Neural cell (in vitro differentiated cells): ENCODE data around the gene GBE1. TPM values are rescaled to one million over a fixed set of nuclear protein-coding genes. Genes with fewer than 3 reads are reported as not detected.

Experiments used
- H2AFZ ChIP-seq: fragments of 200-600, 300-800 bp; sonication (generic), shearing (Covaris generic); 2 replicates; pipeline ENCODE4 v1.6.0; 2014; ENCODE audit warnings: low read depth, mild to moderate bottlenecking, antibody characterized with exemption, low read length, moderate library complexity
- H3F3A ChIP-seq: fragments of 200-600 bp; shearing (Covaris generic); 2 replicates; pipeline ENCODE4 v1.6.1; 2016; ENCODE audit warnings: mild to moderate bottlenecking, moderate library complexity, mixed read lengths, antibody characterized with exemption, low read length; ENCODE audit not compliant: insufficient read depth, poor library complexity, severe bottlenecking
- H3K27ac ChIP-seq: fragments of 200-600, 300-800 bp; sonication (generic), shearing (Covaris generic); 2 replicates; pipeline ENCODE4 v1.5.1; 2014; ENCODE audit warnings: mild to moderate bottlenecking, low read length, moderate library complexity
- H3K27me3 ChIP-seq: fragments of 300-800, 200-600 bp; sonication (generic), shearing (Covaris generic); 2 replicates; pipeline ENCODE4 v1.6.0; 2014; ENCODE audit warnings: mild to moderate bottlenecking, low read depth, low read length, moderate library complexity; ENCODE audit not compliant: insufficient read depth
- H3K36me3 ChIP-seq: fragments of 300-800, 200-600 bp; sonication (generic), shearing (Covaris generic); 2 replicates; pipeline ENCODE4 v1.5.1; 2014; ENCODE audit warnings: mild to moderate bottlenecking, antibody characterized with exemption, low read length, moderate library complexity; ENCODE audit not compliant: insufficient read depth
- H3K4me2 ChIP-seq: fragments of 300-800, 200-600 bp; sonication (generic), shearing (Covaris generic); 2 replicates; pipeline ENCODE4 v1.6.0; 2014; ENCODE audit warnings: mild to moderate bottlenecking, low read length
- H3K4me3 ChIP-seq: fragments of 300-800, 200-600 bp; sonication (generic), shearing (Covaris generic); 2 replicates; pipeline ENCODE4 v1.5.1; 2014; ENCODE audit warnings: mild to moderate bottlenecking, low read length, moderate library complexity
- H3K79me2 ChIP-seq: fragments of 200-600 bp; shearing (Covaris generic); replicated peaks from 2 replicates; pipeline ENCODE4 v1.6.0; 2014; ENCODE audit warnings: mild to moderate bottlenecking, low read length, moderate library complexity; ENCODE audit not compliant: insufficient read depth
- H3K9ac ChIP-seq: fragments of 300-800, 200-600 bp; sonication (generic), shearing (Covaris generic); 2 replicates; pipeline ENCODE4 v1.6.1; 2016; ENCODE audit warnings: mild to moderate bottlenecking, low read length, mixed read lengths
- H3K9me2 ChIP-seq: fragments of 200-600 bp; shearing (Covaris generic); 2 replicates; pipeline ENCODE4 v1.6.1; 2016; ENCODE audit warnings: mild to moderate bottlenecking, low read length, mixed read lengths; ENCODE audit not compliant: insufficient read depth
- H3K9me3 ChIP-seq: fragments of 200-600, 300-800 bp; sonication (generic), shearing (Covaris generic); 2 replicates; pipeline ENCODE4 v1.6.1; 2016; ENCODE audit warnings: mild to moderate bottlenecking, mixed run types, low read length, moderate library complexity, mixed read lengths
- H4K20me1 ChIP-seq: fragments of 200-600 bp; shearing (Covaris generic); 2 replicates; pipeline ENCODE4 v1.6.1; 2016; ENCODE audit warnings: mild to moderate bottlenecking, mixed run types; ENCODE audit not compliant: insufficient read depth
- CTCF ChIP-seq: fragments of 450-650 bp; IDR thresholded peaks from 2 replicates; pipeline ENCODE4 v1.5.1; 2014; ENCODE audit warnings: antibody characterized with exemption, mild to moderate bottlenecking, moderate library complexity; ENCODE audit not compliant: poor library complexity, severe bottlenecking
- EP300 ChIP-seq: fragments of 450-650 bp; conservative IDR thresholded peaks from 2 replicates; pipeline ENCODE4 v1.6.1; 2014; ENCODE audit warnings: antibody characterized with exemption, mild to moderate bottlenecking, moderate library complexity; ENCODE audit not compliant: poor library complexity, severe bottlenecking
- EZH2 ChIP-seq: fragments of 200-600, 300-800 bp; shearing (Covaris generic), sonication (generic); IDR thresholded peaks from 2 replicates; pipeline ENCODE4 v1.6.1; 2014; ENCODE audit warnings: antibody characterized with exemption, low read length, borderline replicate concordance, mild to moderate bottlenecking; ENCODE audit not compliant: insufficient read depth, poor library complexity, severe bottlenecking
- MXI1 ChIP-seq: fragments of 450-650 bp; conservative IDR thresholded peaks from 2 replicates; pipeline ENCODE4 v1.6.1; 2014; ENCODE audit warnings: antibody characterized with exemption, mild to moderate bottlenecking; ENCODE audit not compliant: poor library complexity, severe bottlenecking
- POLR2AphosphoS5 ChIP-seq: IDR thresholded peaks from 2 replicates; pipeline ENCODE4 v1.6.1; 2012
- RAD21 ChIP-seq: fragments of 450-650 bp; conservative IDR thresholded peaks from 2 replicates; pipeline ENCODE4 v1.6.1; 2014; ENCODE audit warnings: antibody characterized with exemption, mild to moderate bottlenecking, moderate library complexity
- SMC3 ChIP-seq: fragments of 450-650 bp; conservative IDR thresholded peaks from 2 replicates; pipeline ENCODE4 v1.6.1; 2014; ENCODE audit warnings: antibody characterized with exemption, mild to moderate bottlenecking, moderate library complexity; ENCODE audit not compliant: poor library complexity
- TAF1 ChIP-seq: IDR thresholded peaks from 2 replicates; pipeline ENCODE4 v1.6.1; 2012; ENCODE audit warnings: low read depth
- polyA plus RNA-seq: library from polyadenylated mRNA; depleted of rRNA; stranded (reverse); fragments of >200 nt; gene quantifications from 2 replicates; pipeline ENCODE4 v1.2.3, GENCODE V29; 2014
- TF ChIP-seq, protein P1 (sequence below): IDR thresholded peaks from 2 replicates; pipeline ENCODE4 v1.6.1; 2012; ENCODE audit warnings: borderline replicate concordance

Gene GBE1
- polyA plus RNA-seq, 1 donor from 2014 or later = 2.4 TPM

DNA sequence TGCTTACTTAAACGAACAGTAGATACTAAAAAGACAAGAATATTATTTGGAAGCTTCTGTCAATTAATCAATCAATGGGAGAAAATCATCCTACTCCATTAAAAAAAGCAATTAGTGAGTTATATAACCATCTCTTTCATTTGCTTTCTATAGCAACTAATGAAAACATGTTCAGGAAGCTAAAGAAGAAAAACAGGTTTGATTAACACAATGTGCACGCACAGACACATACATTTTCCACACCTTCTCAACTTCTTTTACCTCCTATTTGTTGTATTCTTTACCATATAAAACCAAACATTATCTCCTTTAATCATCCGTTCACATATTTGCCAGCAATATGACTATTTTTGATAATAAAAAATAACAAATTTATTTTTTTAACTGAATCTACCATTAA lies 111.3 kb downstream of the GBE1 start:
- Histone ChIP-seq H3K4me2 (no peak overlapping the region), H3F3A (no peaks in the 10 kb centered on the region), H3K79me2 (no peaks in the 10 kb centered on the region), H4K20me1 (no peaks in the 10 kb centered on the region), H3K9me2 (no peaks in the 10 kb centered on the region), H3K27ac (no peak overlapping the region), H3K9ac (no peak overlapping the region), H3K4me3 (no peak overlapping the region), H2AFZ (no peak overlapping the region), H3K36me3 (no peaks in the 10 kb centered on the region), H3K27me3 (no peaks in the 10 kb centered on the region), H3K9me3 (no peaks in the 10 kb centered on the region)
- TF ChIP-seq EP300 (no peak), CTCF (no peak), RAD21 (no peak), EZH2 (no peak), POLR2AphosphoS5 (no peak), TAF1 (no peak)
- TF ChIP-seq, protein P1, sequence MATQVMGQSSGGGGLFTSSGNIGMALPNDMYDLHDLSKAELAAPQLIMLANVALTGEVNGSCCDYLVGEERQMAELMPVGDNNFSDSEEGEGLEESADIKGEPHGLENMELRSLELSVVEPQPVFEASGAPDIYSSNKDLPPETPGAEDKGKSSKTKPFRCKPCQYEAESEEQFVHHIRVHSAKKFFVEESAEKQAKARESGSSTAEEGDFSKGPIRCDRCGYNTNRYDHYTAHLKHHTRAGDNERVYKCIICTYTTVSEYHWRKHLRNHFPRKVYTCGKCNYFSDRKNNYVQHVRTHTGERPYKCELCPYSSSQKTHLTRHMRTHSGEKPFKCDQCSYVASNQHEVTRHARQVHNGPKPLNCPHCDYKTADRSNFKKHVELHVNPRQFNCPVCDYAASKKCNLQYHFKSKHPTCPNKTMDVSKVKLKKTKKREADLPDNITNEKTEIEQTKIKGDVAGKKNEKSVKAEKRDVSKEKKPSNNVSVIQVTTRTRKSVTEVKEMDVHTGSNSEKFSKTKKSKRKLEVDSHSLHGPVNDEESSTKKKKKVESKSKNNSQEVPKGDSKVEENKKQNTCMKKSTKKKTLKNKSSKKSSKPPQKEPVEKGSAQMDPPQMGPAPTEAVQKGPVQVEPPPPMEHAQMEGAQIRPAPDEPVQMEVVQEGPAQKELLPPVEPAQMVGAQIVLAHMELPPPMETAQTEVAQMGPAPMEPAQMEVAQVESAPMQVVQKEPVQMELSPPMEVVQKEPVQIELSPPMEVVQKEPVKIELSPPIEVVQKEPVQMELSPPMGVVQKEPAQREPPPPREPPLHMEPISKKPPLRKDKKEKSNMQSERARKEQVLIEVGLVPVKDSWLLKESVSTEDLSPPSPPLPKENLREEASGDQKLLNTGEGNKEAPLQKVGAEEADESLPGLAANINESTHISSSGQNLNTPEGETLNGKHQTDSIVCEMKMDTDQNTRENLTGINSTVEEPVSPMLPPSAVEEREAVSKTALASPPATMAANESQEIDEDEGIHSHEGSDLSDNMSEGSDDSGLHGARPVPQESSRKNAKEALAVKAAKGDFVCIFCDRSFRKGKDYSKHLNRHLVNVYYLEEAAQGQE = no peak

GRCh38 chr3:81645248-81645647 lies 116.2 kb downstream of the GBE1 start:
- H3F3A ChIP-seq = no peaks in the 10 kb centered on the region
- no peak overlapping the region for H2AFZ ChIP-seq
- H4K20me1 ChIP-seq = no peaks in the 10 kb centered on the region
- H3K9me2 ChIP-seq = no peaks in the 10 kb centered on the region
- H3K9me3 ChIP-seq = no peaks in the 10 kb centered on the region
- no peaks in the 10 kb centered on the region for H3K36me3 ChIP-seq
- no peak overlapping the region for H3K27ac ChIP-seq
- no peak overlapping the region for H3K4me3 ChIP-seq
- no peak for TF ChIP-seq CTCF
- no peak for TF ChIP-seq SMC3
- no peak for TF ChIP-seq POLR2AphosphoS5
- TF ChIP-seq, protein P1 = no peak
- TF ChIP-seq MXI1 = no peak
- TF ChIP-seq RAD21 = no peak
- TF ChIP-seq TAF1 = no peak
- no peaks in the 10 kb centered on the region for H3K27me3 ChIP-seq
- H3K79me2 ChIP-seq = no peaks in the 10 kb centered on the region
- no peak overlapping the region for H3K4me2 ChIP-seq
- no peak overlapping the region for H3K9ac ChIP-seq
